T-cell (primary cell): Measurements from ENCODE around the gene SEMA5B. TPM values are rescaled to one million over a fixed set of nuclear protein-coding genes. Genes with fewer than 3 reads are reported as not detected.
A peak's percentile ranks its signal among the peaks of the same experiment; 100 is the strongest.

Experiments
- ATAC-seq, 4 experiments: fragments of 200-7000 bp in 3 of 4; fragments of 150-1000 bp in 1 of 4; cut with Tn5 transposase; replicated peaks in 1 of 4; 1 replicate in 3 of 4; 2 replicates in 1 of 4; pipeline ENCODE4 v1.10.0; 2021; ENCODE audit warnings: moderate library complexity in 3 of 4, mild to moderate bottlenecking in 2 of 4, moderate number of reproducible peaks in 1 of 4
- CTCF ChIA-PET, 2 donors: fragments of 300-600 bp; sonication (Branson Sonifier 250); formaldehyde crosslinking; loops; one replicate each; lab custom pipeline; 2022; ENCODE audit warnings: antibody characterized with exemption in 2 of 2; lab: Charles Lee
- POLR2A ChIA-PET, 2 donors: fragments of 300-600 bp; sonication (Branson Sonifier 250); formaldehyde crosslinking; loops; one replicate each; lab custom pipeline; 2022; ENCODE audit warnings: antibody characterized with exemption in 2 of 2; lab: Charles Lee
- DNase-seq, 35 experiments: peaks; one replicate each; pipeline versions ENCODE4 v3.0.0 to v3.0.0-alpha.2; 2013 to 2023
- H3K27ac ChIP-seq: one replicate; pipeline ENCODE4 v1.5.1; 2013; ENCODE audit warnings: low read length
- H3K27me3 ChIP-seq, 2 experiments: replicated peaks in 1 of 2; 1 replicate in 1 of 2; 2 replicates in 1 of 2; pipeline versions ENCODE4 v1.6.1 to v1.7.0; 2013; ENCODE audit warnings: low read length in 1 of 2, mixed read lengths in 1 of 2; ENCODE audit not compliant: control insufficient read depth in 2 of 2, insufficient read depth in 2 of 2; ENCODE audit errors: extremely low read depth in 1 of 2
- H3K36me3 ChIP-seq, 2 donors: 1 replicate in 1 of 2; 2 replicates in 1 of 2; pipeline versions ENCODE4 v1.6.1 to v1.7.0; 2013; ENCODE audit warnings: low read length in 1 of 2; ENCODE audit not compliant: control insufficient read depth in 2 of 2, insufficient read depth in 1 of 2; ENCODE audit errors: extremely low read depth in 1 of 2
- H3K4me1 ChIP-seq, 2 experiments: 1 replicate in 1 of 2; 2 replicates in 1 of 2; pipeline versions ENCODE4 v1.6.1 to v1.7.0; 2013; ENCODE audit warnings: low read length in 2 of 2, mixed read lengths in 1 of 2; ENCODE audit not compliant: insufficient read depth in 2 of 2, control insufficient read depth in 1 of 2; ENCODE audit errors: extremely low read depth in 1 of 2
- H3K4me3 ChIP-seq, 2 donors: 1 replicate in 1 of 2; 2 replicates in 1 of 2; pipeline versions ENCODE4 v1.5.1 to v1.7.0; 2013; ENCODE audit warnings: mild to moderate bottlenecking in 2 of 2, low read length in 1 of 2, moderate library complexity in 1 of 2; ENCODE audit not compliant: control insufficient read depth in 1 of 2; ENCODE audit errors: extremely low read depth in 1 of 2
- H3K9me3 ChIP-seq: 2 replicates; pipeline ENCODE4 v1.7.0; 2013
- H3K27ac Mint-ChIP-seq, 2 donors: one replicate each; pipeline ENCODE4 v1.8.0; 2020 to 2021; ENCODE audit warnings: mild to moderate bottlenecking in 2 of 2, mixed read lengths in 2 of 2
- H3K27me3 Mint-ChIP-seq, 2 donors: one replicate each; pipeline ENCODE4 v1.8.0; 2021 to 2022; ENCODE audit warnings: mixed read lengths in 2 of 2
- H3K36me3 Mint-ChIP-seq: one replicate; pipeline ENCODE4 v1.8.0; 2021; ENCODE audit warnings: mixed read lengths
- H3K4me1 Mint-ChIP-seq, 3 donors: one replicate each; pipeline ENCODE4 v1.8.0; 2020 to 2022; ENCODE audit warnings: mixed read lengths in 3 of 3, mild to moderate bottlenecking in 1 of 3
- H3K4me3 Mint-ChIP-seq, 3 donors: one replicate each; pipeline ENCODE4 v1.8.0; 2020 to 2022; ENCODE audit warnings: mild to moderate bottlenecking in 3 of 3, mixed read lengths in 3 of 3, moderate library complexity in 3 of 3
- H3K9me3 Mint-ChIP-seq, 3 donors: one replicate each; pipeline ENCODE4 v1.8.0; 2020 to 2022; ENCODE audit warnings: mixed read lengths in 3 of 3
- WGBS: methylation state at CpG from one replicate; pipeline ENCODE4 v1.1.5; 2013; ENCODE audit warnings: missing lambda C conversion rate; ENCODE audit not compliant: insufficient coverage; 5-methylcytosine and 5-hydroxymethylcytosine counted together
- total RNA-seq, 35 experiments: library from RNA in 6 of 35; stranded (reverse) in 6 of 35; fragments of 120-200 nt in 1 of 35; gene quantifications; one replicate each; pipeline versions ENCODE4 v1.2.1 to v1.2.4 and lab custom pipeline; 2013 to 2026

Gene SEMA5B
- total RNA-seq, 5 donors from 2014 or later (not counting 1 experiment from before 2014, with no cell fraction given): 0.08 to 0.32 (median 0.21) TPM; not detected in 1

DNA sequence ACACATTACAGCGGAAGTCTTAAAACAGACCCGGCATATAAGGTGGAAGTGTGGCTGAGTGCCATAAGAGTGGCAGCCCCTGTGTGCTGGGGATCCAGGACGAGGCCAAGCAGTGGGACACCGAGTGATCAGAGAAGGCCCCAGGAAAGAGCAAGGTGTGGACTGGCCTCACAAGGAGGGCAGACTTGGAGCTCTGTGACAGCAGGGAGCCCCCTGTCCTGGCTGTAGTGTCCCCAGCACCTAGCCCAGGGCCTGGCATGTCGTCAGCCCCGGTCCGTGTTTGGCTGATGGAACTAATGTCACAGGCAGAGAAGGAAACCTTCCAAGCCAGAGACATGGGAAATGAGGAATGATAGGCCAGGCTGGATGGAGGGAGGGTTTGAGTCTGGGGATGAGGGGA is 44.0 kb upstream of the SEMA5B start:
- DNase-seq (no peak), ATAC-seq (no peak)
- H3K9me3 Mint-ChIP-seq: no peaks in the 10 kb centered on the region
- H3K4me1 ChIP-seq: peaks cover 3 to 20% of the 10 kb centered on the region in 2 experiments
- no peaks in the 10 kb centered on the region for H3K36me3 ChIP-seq
- no peak overlapping the region for H3K4me3 Mint-ChIP-seq
- peaks cover 21 to 36% (median 27%) of the 10 kb centered on the region in 3 donors for H3K4me1 Mint-ChIP-seq
- H3K27me3 Mint-ChIP-seq: peaks cover 0 to 1% of the 10 kb centered on the region in 2 donors
- no peaks in the 10 kb centered on the region for H3K9me3 ChIP-seq
- peaks cover 0 to 11% of the 10 kb centered on the region in 2 experiments for H3K27me3 ChIP-seq
- POLR2A ChIA-PET: no interaction called here
- no peak overlapping the region for H3K27ac ChIP-seq
- H3K4me3 ChIP-seq: no peak overlapping the region
- WGBS: 96% methylated on average over 6 of the region's 7 CpGs
- no peak overlapping the region for H3K27ac Mint-ChIP-seq
- CTCF ChIA-PET: no interaction called here
- no peaks in the 10 kb centered on the region for H3K36me3 Mint-ChIP-seq

DNA sequence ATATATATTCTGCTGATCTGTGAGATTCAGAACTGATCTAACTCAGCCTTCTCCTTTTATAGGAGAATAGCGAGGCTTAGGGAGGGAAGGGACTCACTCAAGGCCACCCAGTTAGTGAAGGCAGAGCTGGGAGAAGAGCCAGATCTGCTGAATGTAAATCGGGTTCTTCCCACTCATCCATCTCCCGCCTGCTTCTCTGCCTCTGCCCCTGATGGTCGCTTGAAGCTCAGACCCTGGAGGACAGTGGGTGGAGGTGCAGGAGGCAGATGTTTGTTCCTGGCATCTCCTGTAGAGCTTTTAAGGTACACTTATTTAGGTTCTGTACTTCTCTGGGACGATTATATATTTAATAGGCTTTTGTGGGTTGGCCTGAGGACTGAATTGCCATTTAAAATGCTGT is 43.6 kb upstream of the SEMA5B start:
- no CpG with 5 or more reads among the region's 5 CpGs for WGBS

DNA sequence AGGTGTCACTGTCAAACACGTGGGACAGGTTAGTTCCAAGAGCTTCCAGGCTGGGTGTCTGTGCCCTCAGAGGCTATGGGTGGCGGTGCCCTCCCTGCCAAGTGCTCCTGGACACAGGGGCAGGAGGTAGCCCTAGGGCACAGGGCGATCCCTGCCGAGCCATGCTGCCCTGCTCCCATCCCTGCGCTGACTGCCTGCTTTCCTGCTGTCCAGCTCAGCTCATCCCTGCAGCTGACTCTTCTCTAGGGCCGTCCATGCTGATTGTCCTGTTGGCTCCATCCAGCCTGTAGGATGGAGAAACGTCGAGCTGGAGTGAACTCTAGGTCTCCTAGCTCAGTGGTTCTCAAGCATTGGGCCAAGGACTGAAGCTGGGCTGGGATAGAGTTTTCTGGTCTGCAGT is 42.9 kb upstream of the SEMA5B start:
- Histone ChIP-seq H3K36me3 (no peaks in the 10 kb centered on the region), H3K27ac (no peak overlapping the region), H3K4me3 (no peak overlapping the region), H3K9me3 (no peaks in the 10 kb centered on the region), H3K27me3 (peaks cover 0 to 11% of the 10 kb centered on the region in 2 experiments), H3K4me1 (peaks cover 3 to 20% of the 10 kb centered on the region in 2 experiments)
- ChIA-PET CTCF (no interaction called here), POLR2A (no interaction called here)
- no peaks in the 10 kb centered on the region for H3K36me3 Mint-ChIP-seq
- H3K4me1 Mint-ChIP-seq: peaks cover 20 to 31% (median 28%) of the 10 kb centered on the region in 3 donors
- no peak overlapping the region for H3K4me3 Mint-ChIP-seq
- no peak for DNase-seq
- H3K27me3 Mint-ChIP-seq: peaks cover 0 to 1% of the 10 kb centered on the region in 2 donors
- WGBS: 89% methylated on average over 5 of the region's 8 CpGs
- H3K9me3 Mint-ChIP-seq: no peaks in the 10 kb centered on the region
- no peak for ATAC-seq
- H3K27ac Mint-ChIP-seq: no peak overlapping the region

More for the DNA sequence above, 43.6 kb upstream of the SEMA5B start:
- peaks cover 0 to 11% of the 10 kb centered on the region in 2 experiments for H3K27me3 ChIP-seq
- peaks cover 22 to 36% (median 28%) of the 10 kb centered on the region in 3 donors for H3K4me1 Mint-ChIP-seq
- H3K36me3 Mint-ChIP-seq: no peaks in the 10 kb centered on the region
- H3K9me3 ChIP-seq: no peaks in the 10 kb centered on the region
- ChIA-PET CTCF (no interaction called here), POLR2A (no interaction called here)
- peaks cover 3 to 20% of the 10 kb centered on the region in 2 experiments for H3K4me1 ChIP-seq
- no peaks in the 10 kb centered on the region for H3K9me3 Mint-ChIP-seq
- no peak overlapping the region for H3K27ac ChIP-seq
- DNase-seq (no peak), ATAC-seq (no peak)
- no peak overlapping the region for H3K4me3 Mint-ChIP-seq
- H3K36me3 ChIP-seq: no peaks in the 10 kb centered on the region
- H3K4me3 ChIP-seq: no peak overlapping the region
- peaks cover 0 to 1% of the 10 kb centered on the region in 2 donors for H3K27me3 Mint-ChIP-seq
- H3K27ac Mint-ChIP-seq: no peak overlapping the region

DNA sequence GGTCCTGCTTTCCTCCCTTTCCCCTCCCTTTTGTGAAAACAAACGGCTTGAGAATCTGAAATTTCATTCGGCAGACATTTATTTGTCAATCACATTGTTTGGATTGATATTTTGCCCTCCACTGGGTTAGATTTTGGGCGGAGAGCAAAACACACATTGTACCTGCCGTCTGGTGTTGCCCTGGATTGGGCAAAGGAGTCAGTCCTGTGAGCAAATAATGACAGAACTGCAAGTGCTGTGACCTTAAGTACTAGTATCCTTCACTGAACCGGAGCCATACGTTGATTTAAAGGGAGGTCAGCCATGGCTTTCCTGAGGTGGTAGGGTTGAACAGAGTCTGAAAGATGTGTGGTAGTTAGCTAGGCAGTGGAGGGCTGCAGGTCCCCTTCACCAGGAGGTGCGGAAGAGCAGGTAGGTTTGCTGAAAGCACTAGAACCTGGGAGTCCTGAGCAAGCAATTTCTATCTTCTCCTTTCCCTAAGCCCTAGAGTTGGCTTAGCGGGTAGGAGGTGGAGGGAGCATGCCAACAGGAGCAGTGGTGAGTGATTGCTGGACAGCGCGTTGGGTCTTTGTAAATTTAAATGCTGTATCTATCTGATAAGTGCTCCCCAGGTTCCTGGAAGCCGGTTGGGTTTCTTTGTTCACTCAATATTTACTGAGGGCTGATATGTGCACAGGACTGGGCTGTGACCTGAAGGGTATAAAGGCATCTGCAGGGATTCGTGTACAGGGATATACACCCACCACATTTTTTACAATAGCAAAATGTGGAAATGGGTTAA is 41.2 kb upstream of the SEMA5B start:
- Histone ChIP-seq H3K4me1 (peaks cover 3 to 20% of the 10 kb centered on the region in 2 experiments), H3K27me3 (peaks cover 0 to 11% of the 10 kb centered on the region in 2 experiments), H3K4me3 (no peak overlapping the region), H3K36me3 (no peaks in the 10 kb centered on the region), H3K27ac (no peak overlapping the region), H3K9me3 (no peaks in the 10 kb centered on the region)
- H3K27me3 Mint-ChIP-seq: peaks cover 0 to 1% of the 10 kb centered on the region in 2 donors
- peak overlapping the region; percentile 74 to 80 (median 78) for H3K4me3 Mint-ChIP-seq
- H3K9me3 Mint-ChIP-seq: no peaks in the 10 kb centered on the region
- ATAC-seq (no peak), DNase-seq (no peak)
- CTCF ChIA-PET: no interaction called here
- WGBS: 90% methylated on average over 4 of the region's 12 CpGs
- H3K4me1 Mint-ChIP-seq: peaks cover 20 to 36% (median 24%) of the 10 kb centered on the region in 3 donors
- POLR2A ChIA-PET: no interaction called here
- no peaks in the 10 kb centered on the region for H3K36me3 Mint-ChIP-seq
- H3K27ac Mint-ChIP-seq: no peak overlapping the region

DNA sequence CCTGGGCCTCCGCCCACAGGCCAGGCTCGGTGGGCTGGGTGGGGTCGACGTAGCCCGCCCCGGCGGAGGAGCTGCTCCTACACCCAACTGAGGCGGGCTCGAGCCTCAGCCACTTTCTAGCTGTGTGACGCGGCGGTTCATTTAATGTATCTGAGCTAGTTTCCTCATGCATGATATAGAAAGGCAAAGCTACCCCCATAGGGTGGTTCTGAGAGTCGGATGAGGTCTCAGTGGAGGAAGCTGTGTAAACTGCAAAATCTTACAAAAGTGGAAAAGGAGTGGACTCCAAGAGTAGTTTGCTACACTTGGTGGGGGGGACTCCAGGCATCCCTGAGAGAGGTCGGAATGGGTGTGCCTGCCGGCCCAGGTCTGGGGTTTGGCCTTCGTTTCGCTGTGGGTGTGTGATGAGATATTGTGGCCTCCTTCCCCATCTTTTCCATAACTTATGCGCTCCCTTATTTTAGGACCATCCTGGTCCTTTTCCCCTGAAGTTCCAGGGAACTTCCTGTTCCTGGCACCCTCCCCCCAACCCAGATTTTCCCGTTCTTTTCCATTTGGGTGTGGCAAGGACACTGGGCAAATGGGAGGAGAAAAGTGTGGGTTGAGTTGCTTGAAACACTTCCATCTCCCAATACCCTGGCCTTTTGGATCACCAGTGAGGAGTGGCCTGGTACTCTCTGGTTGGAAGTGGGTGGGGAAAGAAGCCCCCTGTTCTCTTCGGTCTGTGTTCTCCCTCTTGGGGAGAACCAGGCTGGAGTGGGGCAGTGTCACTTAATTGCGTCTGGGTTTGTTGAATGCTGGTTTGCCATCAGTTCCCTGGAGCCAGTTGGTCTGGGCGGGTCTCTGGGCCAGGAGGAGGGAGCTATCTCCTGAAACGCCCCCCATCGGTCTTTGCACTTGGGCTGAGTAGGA is 40.4 kb upstream of the SEMA5B start:
- Mint-ChIP-seq H3K27ac (no peak overlapping the region), H3K27me3 (peaks cover 0 to 1% of the 10 kb centered on the region in 2 donors), H3K9me3 (no peaks in the 10 kb centered on the region), H3K4me3 (peak overlapping the region; percentile 74 to 80 (median 78)), H3K36me3 (no peaks in the 10 kb centered on the region), H3K4me1 (peaks cover 19 to 36% (median 24%) of the 10 kb centered on the region in 3 donors)
- Histone ChIP-seq H3K27me3 (peaks cover 0 to 11% of the 10 kb centered on the region in 2 experiments), H3K4me3 (peak overlapping the region; percentile 59 to 86), H3K36me3 (no peaks in the 10 kb centered on the region), H3K4me1 (peaks cover 3 to 20% of the 10 kb centered on the region in 2 experiments), H3K27ac (no peak overlapping the region), H3K9me3 (no peaks in the 10 kb centered on the region)
- POLR2A ChIA-PET: no interaction called here
- WGBS: 9% methylated on average over 13 of the region's 24 CpGs
- peak in 3 of 35 experiments; percentile 3 to 8 (median 4) for DNase-seq
- peak; percentile 31 to 48 (median 38) for ATAC-seq
- CTCF ChIA-PET: no interaction called here
